ENCODE results near the gene ANAPC15. TPM values are rescaled to one million over a fixed set of nuclear protein-coding genes. Genes with fewer than 3 reads are reported as not detected.

The ANAPC15 gene
- total and polyA plus RNA-seq, 9 of the 15 experiments (the other 6 are each of a cell fraction or from before 2014, with no cell fraction given): 53.0 to 254 (median 75.7) TPM

Small RNA genes within 50 kb of the gene (microRNA-seq; reads per million reads assigned to microRNA genes)
- gene MIR3165 (ENCODE audit: borderline microRNAs expressed): 0.73 reads per million

Small RNA genes within 50 kb of the gene (small RNA-seq; reads per million reads assigned to genes)
- gene MIR3165: 0.22 reads per million

Other genes with a start within 250 kb of the ANAPC15 start
Only the 7 nearest of the 13 such genes appear.
- gene NUMA1, start 32.2 kb downstream of the ANAPC15 start, total RNA-seq (2014; rRNA removed): 93.1 and 94.7 TPM in 2 replicates
- gene NUMA1, start 32.2 kb downstream of the ANAPC15 start, total RNA-seq (2014; rRNA removed; fragmentation: Illumina TruSeq; extraction: Trizol): 40.3 and 41.4 TPM in 2 replicates
- gene NUMA1, start 32.2 kb downstream of the ANAPC15 start, total RNA-seq (2015; rRNA removed; fragmentation: Illumina TruSeq; extraction: Trizol): 46.9 and 50.4 TPM in 2 replicates
- gene NUMA1, start 32.2 kb downstream of the ANAPC15 start, total RNA-seq (2021): 83.1 and 104 TPM in 2 replicates
- gene NUMA1, start 32.2 kb downstream of the ANAPC15 start, polyA plus RNA-seq (2011; rRNA removed): 51.2 and 72.8 TPM in 2 replicates
- gene NUMA1, start 32.2 kb downstream of the ANAPC15 start, polyA plus RNA-seq (2014; fragmentation: Illumina TruSeq; extraction: Trizol): 74.2 and 85.9 TPM in 2 replicates
- 1 to 10 TPM; 4.1 to 7.6 TPM for gene NUMA1, start 32.2 kb downstream of the ANAPC15 start, polyA plus RNA-seq (2014; fragmentation: Nextera tagmentation; extraction: Ambion mirVana)
- gene NUMA1, start 32.2 kb downstream of the ANAPC15 start, polyA plus RNA-seq (2014; rRNA removed): 66.4 and 85.2 TPM in 2 replicates
- 5.1 and 9.1 TPM in 2 replicates for gene LRRC51, start 31.8 kb downstream of the ANAPC15 start, total RNA-seq (2014; rRNA removed)
- gene LRRC51, start 31.8 kb downstream of the ANAPC15 start, total RNA-seq (2014; rRNA removed; fragmentation: Illumina TruSeq; extraction: Trizol): 4.8 and 5.1 TPM in 2 replicates
- gene LRRC51, start 31.8 kb downstream of the ANAPC15 start, total RNA-seq (2015; rRNA removed; fragmentation: Illumina TruSeq; extraction: Trizol): 4.2 and 4.7 TPM in 2 replicates
- 5.1 and 5.2 TPM in 2 replicates for gene LRRC51, start 31.8 kb downstream of the ANAPC15 start, total RNA-seq (2021)
- 6.3 and 10.6 TPM in 2 replicates for gene LRRC51, start 31.8 kb downstream of the ANAPC15 start, polyA plus RNA-seq (2011; rRNA removed)
- gene LRRC51, start 31.8 kb downstream of the ANAPC15 start, polyA plus RNA-seq (2014; fragmentation: Illumina TruSeq; extraction: Trizol): 7.1 and 8.2 TPM in 2 replicates
- gene LRRC51, start 31.8 kb downstream of the ANAPC15 start, polyA plus RNA-seq (2014; fragmentation: Nextera tagmentation; extraction: Ambion mirVana): 1 to 10 TPM; 6.9 to 8.6 TPM
- gene LRRC51, start 31.8 kb downstream of the ANAPC15 start, polyA plus RNA-seq (2014; rRNA removed): 5.6 and 9.9 TPM in 2 replicates
- 86.0 and 124 TPM in 2 replicates for gene LAMTOR1, start 9.4 kb downstream of the ANAPC15 start, total RNA-seq (2014; rRNA removed)
- 71.5 and 84.6 TPM in 2 replicates for gene LAMTOR1, start 9.4 kb downstream of the ANAPC15 start, total RNA-seq (2014; rRNA removed; fragmentation: Illumina TruSeq; extraction: Trizol)
- 77.4 and 80.0 TPM in 2 replicates for gene LAMTOR1, start 9.4 kb downstream of the ANAPC15 start, total RNA-seq (2015; rRNA removed; fragmentation: Illumina TruSeq; extraction: Trizol)
- 66.4 and 71.3 TPM in 2 replicates for gene LAMTOR1, start 9.4 kb downstream of the ANAPC15 start, total RNA-seq (2021)
- gene LAMTOR1, start 9.4 kb downstream of the ANAPC15 start, polyA plus RNA-seq (2011; rRNA removed): 62.6 and 76.1 TPM in 2 replicates
- gene LAMTOR1, start 9.4 kb downstream of the ANAPC15 start, polyA plus RNA-seq (2014; fragmentation: Illumina TruSeq; extraction: Trizol): 104 and 110 TPM in 2 replicates
- 10 to 100 TPM; 91.1 to 97.5 TPM for gene LAMTOR1, start 9.4 kb downstream of the ANAPC15 start, polyA plus RNA-seq (2014; fragmentation: Nextera tagmentation; extraction: Ambion mirVana)
- 85.3 and 93.5 TPM in 2 replicates for gene LAMTOR1, start 9.4 kb downstream of the ANAPC15 start, polyA plus RNA-seq (2014; rRNA removed)
- not detected in 2 replicates for gene TOMT, start 6.8 kb downstream of the ANAPC15 start, total RNA-seq (2014; rRNA removed)
- gene TOMT, start 6.8 kb downstream of the ANAPC15 start, total RNA-seq (2014; rRNA removed; fragmentation: Illumina TruSeq; extraction: Trizol): not detected in 2 replicates
- not detected in 2 replicates for gene TOMT, start 6.8 kb downstream of the ANAPC15 start, total RNA-seq (2015; rRNA removed; fragmentation: Illumina TruSeq; extraction: Trizol)
- not detected in 2 replicates for gene TOMT, start 6.8 kb downstream of the ANAPC15 start, total RNA-seq (2021)
- not detected in 2 replicates for gene TOMT, start 6.8 kb downstream of the ANAPC15 start, polyA plus RNA-seq (2011; rRNA removed)
- not detected in 2 replicates for gene TOMT, start 6.8 kb downstream of the ANAPC15 start, polyA plus RNA-seq (2014; fragmentation: Illumina TruSeq; extraction: Trizol)
- not detected for gene TOMT, start 6.8 kb downstream of the ANAPC15 start, polyA plus RNA-seq (2014; fragmentation: Nextera tagmentation; extraction: Ambion mirVana)
- gene TOMT, start 6.8 kb downstream of the ANAPC15 start, polyA plus RNA-seq (2014; rRNA removed): not detected in 2 replicates
- not detected in 2 replicates for gene FOLR3, start 23.0 kb upstream of the ANAPC15 start, total RNA-seq (2014; rRNA removed)
- not detected in 2 replicates for gene FOLR3, start 23.0 kb upstream of the ANAPC15 start, total RNA-seq (2014; rRNA removed; fragmentation: Illumina TruSeq; extraction: Trizol)
- not detected in 2 replicates for gene FOLR3, start 23.0 kb upstream of the ANAPC15 start, total RNA-seq (2015; rRNA removed; fragmentation: Illumina TruSeq; extraction: Trizol)
- gene FOLR3, start 23.0 kb upstream of the ANAPC15 start, total RNA-seq (2021): not detected in 2 replicates
- not detected in 2 replicates for gene FOLR3, start 23.0 kb upstream of the ANAPC15 start, polyA plus RNA-seq (2011; rRNA removed)
- gene FOLR3, start 23.0 kb upstream of the ANAPC15 start, polyA plus RNA-seq (2014; fragmentation: Illumina TruSeq; extraction: Trizol): not detected in 2 replicates
- not detected for gene FOLR3, start 23.0 kb upstream of the ANAPC15 start, polyA plus RNA-seq (2014; fragmentation: Nextera tagmentation; extraction: Ambion mirVana)
- not detected in 2 replicates for gene FOLR3, start 23.0 kb upstream of the ANAPC15 start, polyA plus RNA-seq (2014; rRNA removed)
- 0.68 and 0.90 TPM in 2 replicates for gene FOLR1, start 79.4 kb upstream of the ANAPC15 start, total RNA-seq (2014; rRNA removed)
- 0.19 and 0.22 TPM in 2 replicates for gene FOLR1, start 79.4 kb upstream of the ANAPC15 start, total RNA-seq (2014; rRNA removed; fragmentation: Illumina TruSeq; extraction: Trizol)
- 0.58 and 0.75 TPM in 2 replicates for gene FOLR1, start 79.4 kb upstream of the ANAPC15 start, total RNA-seq (2015; rRNA removed; fragmentation: Illumina TruSeq; extraction: Trizol)
- gene FOLR1, start 79.4 kb upstream of the ANAPC15 start, total RNA-seq (2021): 0.49 and 0.92 TPM in 2 replicates
- 1.2 and 2.3 TPM in 2 replicates for gene FOLR1, start 79.4 kb upstream of the ANAPC15 start, polyA plus RNA-seq (2011; rRNA removed)
- 0.96 and 1.7 TPM in 2 replicates for gene FOLR1, start 79.4 kb upstream of the ANAPC15 start, polyA plus RNA-seq (2014; fragmentation: Illumina TruSeq; extraction: Trizol)
- 1 to 10 TPM; 1.0 to 1.7 TPM for gene FOLR1, start 79.4 kb upstream of the ANAPC15 start, polyA plus RNA-seq (2014; fragmentation: Nextera tagmentation; extraction: Ambion mirVana)
- gene FOLR1, start 79.4 kb upstream of the ANAPC15 start, polyA plus RNA-seq (2014; rRNA removed): 1.8 TPM in 2 replicates
- not detected in 2 replicates for gene FOLR2, start 104.1 kb upstream of the ANAPC15 start, total RNA-seq (2014; rRNA removed)
- gene FOLR2, start 104.1 kb upstream of the ANAPC15 start, total RNA-seq (2014; rRNA removed; fragmentation: Illumina TruSeq; extraction: Trizol): not detected in 2 replicates
- not detected in 2 replicates for gene FOLR2, start 104.1 kb upstream of the ANAPC15 start, total RNA-seq (2015; rRNA removed; fragmentation: Illumina TruSeq; extraction: Trizol)
- gene FOLR2, start 104.1 kb upstream of the ANAPC15 start, total RNA-seq (2021): 0.20 TPM in 1 of 2 replicates, not detected in the other
- gene FOLR2, start 104.1 kb upstream of the ANAPC15 start, polyA plus RNA-seq (2011; rRNA removed): not detected in 2 replicates
- 0.28 TPM in 1 of 2 replicates, not detected in the other for gene FOLR2, start 104.1 kb upstream of the ANAPC15 start, polyA plus RNA-seq (2014; fragmentation: Illumina TruSeq; extraction: Trizol)
- under 1 TPM in 1 of 2 experiments, not detected in 1; 0.27 TPM for gene FOLR2, start 104.1 kb upstream of the ANAPC15 start, polyA plus RNA-seq (2014; fragmentation: Nextera tagmentation; extraction: Ambion mirVana)
- gene FOLR2, start 104.1 kb upstream of the ANAPC15 start, polyA plus RNA-seq (2014; rRNA removed): not detected in 2 replicates